HepG2 (cell line): ENCODE results near the gene OR6A2. TPM values are rescaled to one million over a fixed set of nuclear protein-coding genes. Genes with fewer than 3 reads are reported as not detected.

Source experiments
- ATAC-seq: fragments of 200-7000 bp; cut with Tn5 transposase; 3 replicates; pipeline ENCODE4 v1.9.1; 2020; ENCODE audit warnings: mild to moderate bottlenecking, moderate library complexity
- BruUV-seq: library from RNA; stranded (reverse); fragments of 400-500 nt; replicated peaks from 2 replicates; lab custom pipeline; 2021; lab: Mats Ljungman, UMichigan
- CTCF ChIA-PET: fragments of 300-600 bp; formaldehyde crosslinking; extraction: SDS; loops from one replicate; lab custom pipeline; 2021; ENCODE audit warnings: low total read pairs, inconsistent platforms, low intra/inter-chr PET ratio; lab: Yijun Ruan, JAX
- POLR2A ChIA-PET: fragments of 350-600 bp; sonication (Branson Sonifier 250); formaldehyde crosslinking; loops from one replicate; lab custom pipeline; 2020; ENCODE audit warnings: antibody characterized with exemption, inconsistent platforms; lab: Yijun Ruan, JAX
- DNase-seq: peaks from one replicate; pipeline ENCODE4 v3.0.0-alpha.2; 2015; ENCODE audit warnings: low spot score
- FAIRE-seq: peaks from 3 replicates; lab custom pipeline; 2011; peaks lifted over from hg19 to GRCh38; lab: Jason Lieb, UNC
- H2AFZ ChIP-seq: one replicate; pipeline ENCODE4 v1.6.1; 2011; ENCODE audit warnings: low read length, inconsistent platforms
- H3K27ac ChIP-seq: fragments of 300-600 bp; 3 replicates; pipeline ENCODE4 v1.8.0; 2011; ENCODE audit warnings: mixed run types, mild to moderate bottlenecking, mixed read lengths, low read length, inconsistent platforms; ENCODE audit not compliant: insufficient read depth; ENCODE audit errors: extremely low read length
- H3K27me3 ChIP-seq, 2 experiments: fragments of 200-600 bp in 1 of 2; 2 replicates in 1 of 2; 3 replicates in 1 of 2; pipeline versions ENCODE4 v1.6.0 to v1.8.0; 2011; ENCODE audit warnings: low read length in 2 of 2, mild to moderate bottlenecking in 2 of 2, moderate library complexity in 2 of 2, inconsistent platforms in 1 of 2; ENCODE audit not compliant: insufficient read depth in 2 of 2, control insufficient read depth in 1 of 2
- H3K36me3 ChIP-seq, 2 experiments: fragments of 200-600 bp in 1 of 2; replicated peaks in 1 of 2; 2 replicates in 1 of 2; 3 replicates in 1 of 2; pipeline versions ENCODE4 v1.5.1 to v1.8.0; 2011; ENCODE audit warnings: low read length in 2 of 2, inconsistent platforms in 1 of 2; ENCODE audit not compliant: insufficient read depth in 2 of 2, control insufficient read depth in 1 of 2
- H3K4me1 ChIP-seq: 2 replicates; pipeline ENCODE4 v1.5.1; 2012; ENCODE audit warnings: low read length, inconsistent platforms; ENCODE audit not compliant: insufficient read depth
- H3K4me2 ChIP-seq: 2 replicates; pipeline ENCODE4 v1.6.0; 2011; ENCODE audit warnings: low read depth, low read length, inconsistent platforms
- H3K4me3 ChIP-seq, 3 experiments: fragments of 200-600 bp in 1 of 3; sonication (generic), shearing (Covaris generic) in 1 of 3; replicated peaks in 1 of 3; 2 replicates each; pipeline ENCODE4 v1.5.1; 2011 to 2016; ENCODE audit warnings: low read length in 3 of 3, inconsistent platforms in 2 of 3, low read depth in 2 of 3, mild to moderate bottlenecking in 2 of 3, control low read depth in 1 of 3, mixed read lengths in 1 of 3; ENCODE audit not compliant: insufficient read depth in 1 of 3
- H3K79me2 ChIP-seq: one replicate; pipeline ENCODE4 v1.6.1; 2011; ENCODE audit warnings: low read length, inconsistent platforms; ENCODE audit not compliant: insufficient read depth
- H3K9ac ChIP-seq: 2 replicates; pipeline ENCODE4 v1.6.0; 2011; ENCODE audit warnings: mild to moderate bottlenecking, low read depth, low read length, inconsistent platforms; ENCODE audit not compliant: insufficient read depth
- H3K9me3 ChIP-seq: 2 replicates; pipeline ENCODE4 v1.5.1; 2012; ENCODE audit warnings: mild to moderate bottlenecking, low read length
- H4K20me1 ChIP-seq: 2 replicates; pipeline ENCODE4 v1.6.0; 2011; ENCODE audit warnings: inconsistent platforms, mild to moderate bottlenecking, low read length, moderate library complexity; ENCODE audit not compliant: insufficient read depth
- ATAD3A ChIP-seq: sonication (generic); formaldehyde crosslinking; IDR thresholded peaks from 2 replicates; pipeline ENCODE4 v1.4.0; 2020; ENCODE audit warnings: missing genetic modification reagents
- FOXC1 ChIP-seq: sonication (generic); formaldehyde crosslinking; IDR thresholded peaks from 2 replicates; pipeline ENCODE4 v1.8.0; 2022; ENCODE audit warnings: mild to moderate bottlenecking, missing genetic modification reagents, borderline replicate concordance
- GZF1 ChIP-seq: sonication (generic); formaldehyde crosslinking; IDR thresholded peaks from 2 replicates; pipeline ENCODE4 v1.5.1; 2020; ENCODE audit warnings: mild to moderate bottlenecking, missing genetic modification reagents
- HES4 ChIP-seq: sonication (generic); formaldehyde crosslinking; IDR thresholded peaks from 2 replicates; pipeline ENCODE4 v1.9.0; 2021; ENCODE audit warnings: mild to moderate bottlenecking, missing genetic modification reagents, borderline replicate concordance
- MEIS2 ChIP-seq: sonication (generic); formaldehyde crosslinking; IDR thresholded peaks from 2 replicates; pipeline ENCODE4 v1.9.0; 2021; ENCODE audit warnings: mild to moderate bottlenecking, missing genetic modification reagents
- MTA1 ChIP-seq: sonication (generic); formaldehyde crosslinking; IDR thresholded peaks from 2 replicates; pipeline ENCODE4 v1.4.0; 2020; ENCODE audit warnings: missing genetic modification reagents, mild to moderate bottlenecking, borderline replicate concordance
- MXI1 ChIP-seq: IDR thresholded peaks from 3 replicates; pipeline ENCODE4 v1.6.1; 2012; ENCODE audit warnings: low read depth, low read length, inconsistent platforms, borderline replicate concordance
- SMYD3 ChIP-seq: sonication (generic); formaldehyde crosslinking; IDR thresholded peaks from 2 replicates; pipeline ENCODE4 v1.8.1; 2023; ENCODE audit warnings: mild to moderate bottlenecking, missing genetic modification reagents
- SP2 ChIP-seq: sonication (generic); formaldehyde crosslinking; IDR thresholded peaks from 2 replicates; pipeline ENCODE4 v1.5.1; 2020; ENCODE audit warnings: mild to moderate bottlenecking, missing genetic modification reagents
- ZBTB3 ChIP-seq: sonication (generic); formaldehyde crosslinking; IDR thresholded peaks from 2 replicates; pipeline ENCODE4 v1.4.0; 2020; ENCODE audit warnings: low read depth, mild to moderate bottlenecking, moderate library complexity, missing genetic modification reagents, borderline replicate concordance
- ZFP36L1 ChIP-seq: sonication (generic); formaldehyde crosslinking; IDR thresholded peaks from 2 replicates; pipeline ENCODE4 v1.8.0; 2022; ENCODE audit warnings: mild to moderate bottlenecking, missing genetic modification reagents, moderate library complexity
- ZFP62 ChIP-seq: sonication (generic); formaldehyde crosslinking; IDR thresholded peaks from 2 replicates; pipeline ENCODE4 v1.4.0; 2020; ENCODE audit warnings: missing genetic modification reagents
- ZNF660 ChIP-seq: sonication (generic); formaldehyde crosslinking; IDR thresholded peaks from 2 replicates; pipeline ENCODE4 v1.5.1; 2020; ENCODE audit warnings: mild to moderate bottlenecking, low read depth, missing genetic modification reagents, borderline replicate concordance
- WGBS: methylation state at CpG from one replicate; pipeline ENCODE4 v1.1.6; 2017; ENCODE audit warnings: low lambda C conversion rate; 5-methylcytosine and 5-hydroxymethylcytosine counted together
- in situ Hi-C: cut with HindIII; loops from 2 replicates; pipeline ENCODE4 v1.10.0; 2017; ENCODE audit warnings: low pct_unique_long_range_greater_than_20kb; ENCODE audit not compliant: extremely low pct_ligation_motif_present
- intact Hi-C: fragments of 100-400 bp; cut with micrococcal nuclease; formaldehyde crosslinking; loops from one replicate; pipeline ENCODE4 v1.10.0; 2022; ENCODE audit not compliant: unreplicated experiment
- polyA plus RNA-seq, 8 experiments: library from polyadenylated mRNA; depleted of rRNA in 3 of 8; stranded (reverse) in 7 of 8; unstranded in 1 of 8; fragments of >200 nt; fragmentation: Illumina TruSeq in 4 of 8; extraction: Trizol in 4 of 8; gene quantifications; 2 replicates each; pipeline versions ENCODE4 v1.2.1 to v1.2.3, GENCODE V29; 2011 to 2016; ENCODE audit warnings: low read depth in 4 of 8, missing spikeins in 1 of 8, mixed read lengths in 1 of 8; ENCODE audit not compliant: insufficient read depth in 1 of 8
- total RNA-seq, 5 experiments: library from RNA; depleted of rRNA; stranded (reverse); fragments of >200 nt; fragmentation: Illumina TruSeq; extraction: Trizol; gene quantifications; 2 replicates each; pipeline ENCODE4 v1.2.3, GENCODE V29; 2016; ENCODE audit warnings: low read depth in 1 of 5
- TF ChIP-seq, protein P1 (sequence below): sonication (generic); formaldehyde crosslinking; IDR thresholded peaks from 2 replicates; pipeline ENCODE4 v1.5.0; 2020; ENCODE audit warnings: mild to moderate bottlenecking, missing genetic modification reagents
- TF ChIP-seq, protein P2 (sequence below): sonication (generic); formaldehyde crosslinking; IDR thresholded peaks from 2 replicates; pipeline ENCODE4 v1.5.1; 2020; ENCODE audit warnings: mild to moderate bottlenecking, missing genetic modification reagents, borderline replicate concordance
- TF ChIP-seq, protein P3 (sequence below): sonication (generic); formaldehyde crosslinking; IDR thresholded peaks from 2 replicates; pipeline ENCODE4 v1.9.0; 2021; ENCODE audit warnings: mild to moderate bottlenecking, missing genetic modification reagents

Gene OR6A2
- total and polyA plus RNA-seq, 2 of the 13 experiments (the other 11 are each of a cell fraction or from before 2014, with no cell fraction given): not detected

DNA sequence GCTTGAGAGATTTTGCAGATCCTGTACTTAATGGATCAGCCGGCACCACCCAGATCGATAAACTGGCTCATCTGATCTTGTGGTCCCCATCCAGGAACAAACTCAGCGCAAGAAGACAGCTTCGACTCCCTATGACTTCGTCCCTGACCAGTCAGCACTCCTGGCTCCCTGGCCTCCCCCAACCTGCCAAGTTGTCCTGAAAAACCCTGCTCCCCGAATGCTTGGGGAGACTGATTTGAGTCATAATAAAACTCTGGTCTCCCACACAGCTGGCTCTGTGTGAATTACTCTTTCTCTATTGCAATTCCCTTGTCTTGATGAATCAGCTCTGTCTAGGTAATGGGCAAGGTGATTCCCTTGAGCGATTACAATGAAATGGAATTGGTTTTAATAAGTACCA is 57.2 kb downstream of the OR6A2 start:
- FAIRE-seq (no peak), DNase-seq (no peak), ATAC-seq (no peak)
- Histone ChIP-seq H3K27me3 (peaks cover 0 to 12% of the 10 kb centered on the region in 2 experiments; a peak in 2 of 5 replicates), H3K4me2 (no peak overlapping the region), H3K9me3 (no peaks in the 10 kb centered on the region), H3K27ac (no peak overlapping the region), H4K20me1 (no peaks in the 10 kb centered on the region), H3K36me3 (no peaks in the 10 kb centered on the region), H2AFZ (no peak overlapping the region), H3K4me3 (no peak overlapping the region), H3K4me1 (no peaks in the 10 kb centered on the region), H3K9ac (no peak overlapping the region), H3K79me2 (no peaks in the 10 kb centered on the region)
- CTCF ChIA-PET: no interaction called here
- in situ Hi-C loops: no loop called here
- TF ChIP-seq ZFP62 (CRISPR knock-in tag) (no peak), SP2 (CRISPR knock-in tag) (no peak), MTA1 (CRISPR knock-in tag) (no peak), SMYD3 (no peak), FOXC1 (CRISPR knock-in tag) (no peak), MEIS2 (no peak), ATAD3A (CRISPR knock-in tag) (no peak), GZF1 (no peak), MXI1 (no peak), ZBTB3 (CRISPR knock-in tag) (no peak), ZFP36L1 (CRISPR knock-in tag) (no peak), HES4 (no peak), ZNF660 (CRISPR knock-in tag) (no peak)
- TF ChIP-seq, protein P1, sequence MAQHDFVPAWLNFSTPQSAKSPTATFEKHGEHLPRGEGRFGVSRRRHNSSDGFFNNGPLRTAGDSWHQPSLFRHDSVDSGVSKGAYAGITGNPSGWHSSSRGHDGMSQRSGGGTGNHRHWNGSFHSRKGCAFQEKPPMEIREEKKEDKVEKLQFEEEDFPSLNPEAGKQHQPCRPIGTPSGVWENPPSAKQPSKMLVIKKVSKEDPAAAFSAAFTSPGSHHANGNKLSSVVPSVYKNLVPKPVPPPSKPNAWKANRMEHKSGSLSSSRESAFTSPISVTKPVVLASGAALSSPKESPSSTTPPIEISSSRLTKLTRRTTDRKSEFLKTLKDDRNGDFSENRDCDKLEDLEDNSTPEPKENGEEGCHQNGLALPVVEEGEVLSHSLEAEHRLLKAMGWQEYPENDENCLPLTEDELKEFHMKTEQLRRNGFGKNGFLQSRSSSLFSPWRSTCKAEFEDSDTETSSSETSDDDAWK (CRISPR knock-in tag): no peak
- TF ChIP-seq, protein P2, sequence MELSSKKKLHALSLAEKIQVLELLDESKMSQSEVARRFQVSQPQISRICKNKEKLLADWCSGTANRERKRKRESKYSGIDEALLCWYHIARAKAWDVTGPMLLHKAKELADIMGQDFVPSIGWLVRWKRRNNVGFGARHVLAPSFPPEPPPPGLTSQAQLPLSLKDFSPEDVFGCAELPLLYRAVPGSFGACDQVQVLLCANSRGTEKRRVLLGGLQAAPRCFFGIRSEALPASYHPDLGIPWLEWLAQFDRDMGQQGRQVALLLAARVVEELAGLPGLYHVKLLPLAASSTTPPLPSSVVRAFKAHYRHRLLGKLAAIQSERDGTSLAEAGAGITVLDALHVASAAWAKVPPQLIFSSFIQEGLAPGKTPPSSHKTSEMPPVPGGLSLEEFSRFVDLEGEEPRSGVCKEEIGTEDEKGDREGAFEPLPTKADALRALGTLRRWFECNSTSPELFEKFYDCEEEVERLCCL (CRISPR knock-in tag): no peak
- TF ChIP-seq, protein P3, sequence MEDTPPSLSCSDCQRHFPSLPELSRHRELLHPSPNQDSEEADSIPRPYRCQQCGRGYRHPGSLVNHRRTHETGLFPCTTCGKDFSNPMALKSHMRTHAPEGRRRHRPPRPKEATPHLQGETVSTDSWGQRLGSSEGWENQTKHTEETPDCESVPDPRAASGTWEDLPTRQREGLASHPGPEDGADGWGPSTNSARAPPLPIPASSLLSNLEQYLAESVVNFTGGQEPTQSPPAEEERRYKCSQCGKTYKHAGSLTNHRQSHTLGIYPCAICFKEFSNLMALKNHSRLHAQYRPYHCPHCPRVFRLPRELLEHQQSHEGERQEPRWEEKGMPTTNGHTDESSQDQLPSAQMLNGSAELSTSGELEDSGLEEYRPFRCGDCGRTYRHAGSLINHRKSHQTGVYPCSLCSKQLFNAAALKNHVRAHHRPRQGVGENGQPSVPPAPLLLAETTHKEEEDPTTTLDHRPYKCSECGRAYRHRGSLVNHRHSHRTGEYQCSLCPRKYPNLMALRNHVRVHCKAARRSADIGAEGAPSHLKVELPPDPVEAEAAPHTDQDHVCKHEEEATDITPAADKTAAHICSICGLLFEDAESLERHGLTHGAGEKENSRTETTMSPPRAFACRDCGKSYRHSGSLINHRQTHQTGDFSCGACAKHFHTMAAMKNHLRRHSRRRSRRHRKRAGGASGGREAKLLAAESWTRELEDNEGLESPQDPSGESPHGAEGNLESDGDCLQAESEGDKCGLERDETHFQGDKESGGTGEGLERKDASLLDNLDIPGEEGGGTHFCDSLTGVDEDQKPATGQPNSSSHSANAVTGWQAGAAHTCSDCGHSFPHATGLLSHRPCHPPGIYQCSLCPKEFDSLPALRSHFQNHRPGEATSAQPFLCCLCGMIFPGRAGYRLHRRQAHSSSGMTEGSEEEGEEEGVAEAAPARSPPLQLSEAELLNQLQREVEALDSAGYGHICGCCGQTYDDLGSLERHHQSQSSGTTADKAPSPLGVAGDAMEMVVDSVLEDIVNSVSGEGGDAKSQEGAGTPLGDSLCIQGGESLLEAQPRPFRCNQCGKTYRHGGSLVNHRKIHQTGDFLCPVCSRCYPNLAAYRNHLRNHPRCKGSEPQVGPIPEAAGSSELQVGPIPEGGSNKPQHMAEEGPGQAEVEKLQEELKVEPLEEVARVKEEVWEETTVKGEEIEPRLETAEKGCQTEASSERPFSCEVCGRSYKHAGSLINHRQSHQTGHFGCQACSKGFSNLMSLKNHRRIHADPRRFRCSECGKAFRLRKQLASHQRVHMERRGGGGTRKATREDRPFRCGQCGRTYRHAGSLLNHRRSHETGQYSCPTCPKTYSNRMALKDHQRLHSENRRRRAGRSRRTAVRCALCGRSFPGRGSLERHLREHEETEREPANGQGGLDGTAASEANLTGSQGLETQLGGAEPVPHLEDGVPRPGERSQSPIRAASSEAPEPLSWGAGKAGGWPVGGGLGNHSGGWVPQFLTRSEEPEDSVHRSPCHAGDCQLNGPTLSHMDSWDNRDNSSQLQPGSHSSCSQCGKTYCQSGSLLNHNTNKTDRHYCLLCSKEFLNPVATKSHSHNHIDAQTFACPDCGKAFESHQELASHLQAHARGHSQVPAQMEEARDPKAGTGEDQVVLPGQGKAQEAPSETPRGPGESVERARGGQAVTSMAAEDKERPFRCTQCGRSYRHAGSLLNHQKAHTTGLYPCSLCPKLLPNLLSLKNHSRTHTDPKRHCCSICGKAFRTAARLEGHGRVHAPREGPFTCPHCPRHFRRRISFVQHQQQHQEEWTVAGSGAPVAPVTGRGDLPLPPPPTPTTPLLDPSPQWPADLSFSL (CRISPR knock-in tag): no peak
- WGBS: 23% methylated on average over 6 of the region's 7 CpGs
- no TSS peak for BruUV-seq
- intact Hi-C loops: no loop called here
- POLR2A ChIA-PET: no interaction called here
